Eye (tissue), 1 donor: ENCODE measurements around the gene DDX6.
"Not testable (repeated sequence)": the region's sequence is repeated elsewhere in the genome, so short reads cannot be mapped to it uniquely, and the experiment has no call there.

ENCODE experiments used
- DNase-seq: peaks from one replicate; pipeline ENCODE4 v3.0.0-alpha.2; 2015

DDX6 gene

GRCh38 chr11:118790357-118791110 lies 430 bp downstream of the DDX6 start:
- peak; percentile 91 for DNase-seq

- DNase-seq, result peak; percentile 71
These were observed 1.2 kb downstream of the DDX6 start for GRCh38 chr11:118789501-118790356.

- no peak for DNase-seq
These were observed 4.3 kb downstream of the DDX6 start for GRCh38 chr11:118786657-118787056.

- no peak for DNase-seq
These were observed 5.6 kb downstream of the DDX6 start for GRCh38 chr11:118785362-118785761.

- DNase-seq, result no peak
These were observed 7.1 kb downstream of the DDX6 start for GRCh38 chr11:118783724-118784495.

- not testable (repeated sequence) for DNase-seq
These were observed 7.6 kb downstream of the DDX6 start for GRCh38 chr11:118783324-118783723.

GRCh38 chr11:118778898-118779297 lies 12.1 kb downstream of the DDX6 start:
- DNase-seq, result no peak

- DNase-seq, result no peak
These were observed 16.9 kb downstream of the DDX6 start for GRCh38 chr11:118774032-118774431.

- DNase-seq, result no peak
These were observed 19.2 kb downstream of the DDX6 start for GRCh38 chr11:118771547-118772288.

- no peak for DNase-seq
These were observed 22.3 kb downstream of the DDX6 start for GRCh38 chr11:118768690-118769089.

GRCh38 chr11:118766035-118766434 lies 24.9 kb downstream of the DDX6 start:
- DNase-seq, result no peak

- DNase-seq, result not testable (repeated sequence)
These were observed 25.8 kb downstream of the DDX6 start for GRCh38 chr11:118765095-118765691.

GRCh38 chr11:118763041-118763440 lies 27.9 kb downstream of the DDX6 start:
- peak; percentile 33 for DNase-seq

GRCh38 chr11:118761981-118762380 lies 29.0 kb downstream of the DDX6 start:
- not testable (repeated sequence) for DNase-seq

- DNase-seq, result no peak
These were observed 33.0 kb downstream of the DDX6 start for GRCh38 chr11:118757876-118758399.

- DNase-seq, result no peak
These were observed 38.3 kb downstream of the DDX6 start for GRCh38 chr11:118752654-118753053.

GRCh38 chr11:118749429-118749828 lies 41.5 kb downstream of the DDX6 start:
- DNase-seq, result no peak

- DNase-seq, result no peak
These were observed 42.9 kb downstream of the DDX6 start for GRCh38 chr11:118748056-118748455.

- no peak for DNase-seq
These were observed 43.9 kb downstream of the DDX6 start for GRCh38 chr11:118746988-118747585.

GRCh38 chr11:118744046-118744445 lies 46.9 kb downstream of the DDX6 start:
- DNase-seq, result peak; percentile 36

GRCh38 chr11:118742304-118742703 lies 48.7 kb downstream of the DDX6 start:
- no peak for DNase-seq
